ENCODE measurements around the gene LRP8.

GRCh38 chr1:53196485-53197290 is 131.2 kb downstream of the LRP8 start, which contains the start of gene CPT2:
- TF ChIP-seq, protein P1, sequence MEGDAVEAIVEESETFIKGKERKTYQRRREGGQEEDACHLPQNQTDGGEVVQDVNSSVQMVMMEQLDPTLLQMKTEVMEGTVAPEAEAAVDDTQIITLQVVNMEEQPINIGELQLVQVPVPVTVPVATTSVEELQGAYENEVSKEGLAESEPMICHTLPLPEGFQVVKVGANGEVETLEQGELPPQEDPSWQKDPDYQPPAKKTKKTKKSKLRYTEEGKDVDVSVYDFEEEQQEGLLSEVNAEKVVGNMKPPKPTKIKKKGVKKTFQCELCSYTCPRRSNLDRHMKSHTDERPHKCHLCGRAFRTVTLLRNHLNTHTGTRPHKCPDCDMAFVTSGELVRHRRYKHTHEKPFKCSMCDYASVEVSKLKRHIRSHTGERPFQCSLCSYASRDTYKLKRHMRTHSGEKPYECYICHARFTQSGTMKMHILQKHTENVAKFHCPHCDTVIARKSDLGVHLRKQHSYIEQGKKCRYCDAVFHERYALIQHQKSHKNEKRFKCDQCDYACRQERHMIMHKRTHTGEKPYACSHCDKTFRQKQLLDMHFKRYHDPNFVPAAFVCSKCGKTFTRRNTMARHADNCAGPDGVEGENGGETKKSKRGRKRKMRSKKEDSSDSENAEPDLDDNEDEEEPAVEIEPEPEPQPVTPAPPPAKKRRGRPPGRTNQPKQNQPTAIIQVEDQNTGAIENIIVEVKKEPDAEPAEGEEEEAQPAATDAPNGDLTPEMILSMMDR (IDR thresholded peaks at IDR 0.05; ENCODE audit: extremely low read depth in 1 of 2, insufficient read depth in 1 of 2, low read depth in 1 of 2, low read length in 2 of 2), result peak in 1 of 2 donors; percentile 3
- TF ChIP-seq POLR2A (IDR thresholded peaks at IDR 0.05; ENCODE audit: low read depth, low read length), result peak; percentile 93
- no peak for TF ChIP-seq JUN (IDR thresholded peaks at IDR 0.05; ENCODE audit: borderline replicate concordance, insufficient read depth, insufficient read length, low read depth)
- peak; percentile 97 for TF ChIP-seq POLR2AphosphoS5 (IDR thresholded peaks at IDR 0.05; ENCODE audit: insufficient read depth, low read depth, low read length)
